ENCODE results near the gene GP2. TPM values are rescaled to one million over a fixed set of nuclear protein-coding genes. Genes with fewer than 3 reads are reported as not detected.

GP2 gene
- polyA plus RNA-seq, 1 donor = not detected

Other genes with a start within 250 kb of the GP2 start
- not detected for gene UMOD, start 25.2 kb upstream of the GP2 start, polyA plus RNA-seq (ENCODE audit: insufficient read length)
- gene PDILT, start 77.2 kb upstream of the GP2 start, polyA plus RNA-seq (ENCODE audit: insufficient read length) = not detected
- 0.19 TPM for gene ACSM5, start 82.0 kb upstream of the GP2 start, polyA plus RNA-seq (ENCODE audit: insufficient read length)
- gene ACSM2A, start 124.0 kb upstream of the GP2 start, polyA plus RNA-seq (ENCODE audit: insufficient read length) = 0.35 TPM
- gene ACSM2B, start 248.9 kb upstream of the GP2 start, polyA plus RNA-seq (ENCODE audit: insufficient read length) = 0.42 TPM

Measured in forelimb muscle (tissue), 1 donor.